GM12878 (cell line): ENCODE results near the gene ANKRD33. TPM values are rescaled to one million over a fixed set of nuclear protein-coding genes. Genes with fewer than 3 reads are reported as not detected.

Experiments
- ATAC-seq: fragments of 200-7000 bp; cut with Tn5 transposase; 3 replicates; pipeline ENCODE4 v1.9.1; 2020; ENCODE audit warnings: mild to moderate bottlenecking, moderate library complexity
- BruUV-seq: library from RNA; stranded (reverse); fragments of 400-500 nt; replicated peaks from 2 replicates; lab custom pipeline; 2021; lab: Mats Ljungman, UMichigan
- CTCF ChIA-PET: fragments of 300-600 bp; sonication (Branson Sonifier 250); formaldehyde crosslinking; extraction: SDS; loops from one replicate; lab custom pipeline; 2021; ENCODE audit warnings: inconsistent platforms; lab: Yijun Ruan, JAX
- POLR2A ChIA-PET: fragments of 350-600 bp; formaldehyde crosslinking; extraction: SDS; loops from one replicate; lab custom pipeline; 2021; ENCODE audit warnings: inconsistent platforms; lab: Charles Lee
- RAD21 ChIA-PET: fragments of 300-600 bp; sonication (Branson Sonifier 250); formaldehyde crosslinking; loops from one replicate; lab custom pipeline; 2023; ENCODE audit warnings: antibody characterized with exemption; ENCODE audit not compliant: unreplicated experiment; lab: Charles Lee
- SMC1A ChIA-PET: fragments of 300-600 bp; sonication (Branson Sonifier 250); formaldehyde crosslinking; loops from one replicate; lab custom pipeline; 2023; ENCODE audit not compliant: unreplicated experiment, uncharacterized antibody; lab: Charles Lee
- DNase-seq: peaks from one replicate; pipeline ENCODE4 v3.0.0-alpha.2; 2011; ENCODE audit warnings: low read depth, low spot score
- FAIRE-seq: peaks from 3 replicates; lab custom pipeline; 2011; peaks lifted over from hg19 to GRCh38; lab: Jason Lieb, UNC
- H2AFZ ChIP-seq: 2 replicates; pipeline ENCODE4 v1.6.0; 2011; ENCODE audit warnings: low read depth, low read length, control low read depth; ENCODE audit not compliant: control insufficient read depth
- H3K27ac ChIP-seq: 2 replicates; pipeline ENCODE4 v1.5.1; 2011; ENCODE audit warnings: control low read depth; ENCODE audit not compliant: control insufficient read depth, insufficient read depth
- H3K27me3 ChIP-seq, 2 experiments: replicated peaks in 1 of 2; 2 replicates each; pipeline versions ENCODE4 v1.6.0 to v1.6.1; 2011; ENCODE audit warnings: low read length in 1 of 2; ENCODE audit not compliant: control insufficient read depth in 2 of 2, insufficient read depth in 2 of 2
- H3K36me3 ChIP-seq, 2 experiments: 2 replicates each; pipeline ENCODE4 v1.5.1; 2011; ENCODE audit warnings: low read length in 1 of 2; ENCODE audit not compliant: control insufficient read depth in 2 of 2, insufficient read depth in 2 of 2
- H3K4me1 ChIP-seq: 2 replicates; pipeline ENCODE4 v1.6.1; 2011; ENCODE audit warnings: mild to moderate bottlenecking, low read length, moderate library complexity, mixed read lengths; ENCODE audit not compliant: control insufficient read depth, insufficient read depth
- H3K4me2 ChIP-seq: 2 replicates; pipeline ENCODE4 v1.6.0; 2011; ENCODE audit warnings: control low read depth; ENCODE audit not compliant: control insufficient read depth, insufficient read depth
- H3K4me3 ChIP-seq: fragments of 200-600 bp; sonication (generic); 2 replicates; pipeline ENCODE4 v1.5.1; 2016
- H3K79me2 ChIP-seq: 2 replicates; pipeline ENCODE4 v1.6.0; 2011; ENCODE audit warnings: low read length; ENCODE audit not compliant: control insufficient read depth, insufficient read depth
- H3K9ac ChIP-seq: 2 replicates; pipeline ENCODE4 v1.8.0; 2011; ENCODE audit warnings: low read length, control low read depth, mixed read lengths; ENCODE audit not compliant: control insufficient read depth, insufficient read depth
- H3K9me3 ChIP-seq: replicated peaks from 3 replicates; pipeline ENCODE4 v1.5.1; 2011; ENCODE audit warnings: mild to moderate bottlenecking, low read length; ENCODE audit not compliant: control insufficient read depth, insufficient read depth
- H4K20me1 ChIP-seq: 2 replicates; pipeline ENCODE4 v1.6.0; 2011; ENCODE audit not compliant: control insufficient read depth, insufficient read depth
- BMI1 ChIP-seq: fragments of 450-650 bp; IDR thresholded peaks from 2 replicates; pipeline ENCODE4 v1.6.1; 2016; ENCODE audit warnings: mild to moderate bottlenecking, moderate library complexity, borderline replicate concordance
- ETV6 ChIP-seq, 2 experiments: fragments of 450-650 bp in 1 of 2; IDR thresholded peaks in 1 of 2; conservative IDR thresholded peaks in 1 of 2; 2 replicates each; pipeline ENCODE4 v1.6.1; 2014; ENCODE audit warnings: antibody characterized with exemption in 1 of 2, borderline replicate concordance in 1 of 2, low read depth in 1 of 2, mild to moderate bottlenecking in 1 of 2, moderate library complexity in 1 of 2
- IKZF1 ChIP-seq: fragments of 450-650 bp; conservative IDR thresholded peaks from 2 replicates; pipeline ENCODE4 v1.6.1; 2017; ENCODE audit warnings: antibody characterized with exemption, mild to moderate bottlenecking
- IKZF2 ChIP-seq, 2 experiments: fragments of 450-650 bp; IDR thresholded peaks; 2 replicates each; pipeline ENCODE4 v1.6.1; 2017; ENCODE audit warnings: mild to moderate bottlenecking in 2 of 2, moderate library complexity in 2 of 2
- IRF4 ChIP-seq: IDR thresholded peaks from 2 replicates; pipeline ENCODE4 v1.6.1; 2011; ENCODE audit warnings: low read depth, low read length
- NFXL1 ChIP-seq: fragments of 450-650 bp; IDR thresholded peaks from 2 replicates; pipeline ENCODE4 v1.6.1; 2017; ENCODE audit warnings: antibody characterized with exemption, mild to moderate bottlenecking, borderline replicate concordance
- NFYB ChIP-seq: IDR thresholded peaks from 2 replicates; pipeline ENCODE4 v1.6.1; 2011; ENCODE audit warnings: low read depth, mild to moderate bottlenecking, low read length, improper control_type of control experiment, moderate library complexity; ENCODE audit not compliant: insufficient read depth
- POLR2A ChIP-seq: IDR thresholded peaks from 2 replicates; pipeline ENCODE4 v1.6.1; 2011; ENCODE audit warnings: low read depth, mild to moderate bottlenecking, low read length
- POU2F2 ChIP-seq: IDR thresholded peaks from 3 replicates; pipeline ENCODE4 v1.6.1; 2011; ENCODE audit warnings: low read depth, mild to moderate bottlenecking, low read length, borderline replicate concordance
- RELA ChIP-seq: fragments of 450-650 bp; IDR thresholded peaks from 2 replicates; pipeline ENCODE4 v1.8.0; 2014; ENCODE audit warnings: borderline replicate concordance; ENCODE audit not compliant: partially characterized antibody
- SMC3 ChIP-seq: IDR thresholded peaks from 2 replicates; pipeline ENCODE4 v1.6.1; 2011; ENCODE audit warnings: low read length, improper control_type of control experiment, borderline replicate concordance
- YY1 ChIP-seq: IDR thresholded peaks from 2 replicates; pipeline ENCODE4 v1.6.1; 2011; ENCODE audit warnings: low read depth, mild to moderate bottlenecking, low read length
- WGBS: methylation state at CpG from one replicate; pipeline ENCODE4 v1.1.6; 2016; ENCODE audit warnings: low lambda C conversion rate; ENCODE audit not compliant: insufficient replicate concordance, insufficient coverage; ENCODE audit errors: missing lambda C conversion rate; 5-methylcytosine and 5-hydroxymethylcytosine counted together
- in situ Hi-C: fragments of 300-500 bp; cut with MboI; formaldehyde crosslinking; loops from 9 replicates; pipeline ENCODE4 v1.14.3; 2018; ENCODE audit warnings: mixed read lengths
- intact Hi-C: fragments of 100-400 bp; cut with micrococcal nuclease; formaldehyde crosslinking; loops from one replicate; pipeline ENCODE4 v1.14.2; 2022; ENCODE audit not compliant: unreplicated experiment
- polyA plus RNA-seq, 11 experiments: library from polyadenylated mRNA; depleted of rRNA in 4 of 11; unstranded in 6 of 11; stranded (reverse) in 5 of 11; fragments of >200 nt; fragmentation: Nextera tagmentation in 4 of 11; fragmentation: Illumina TruSeq in 1 of 11; extraction: Ambion mirVana in 4 of 11; extraction: Trizol in 1 of 11; gene quantifications; 1 replicate in 1 of 11; 2 replicates in 10 of 11; pipeline versions ENCODE4 v1.2.1 to v1.2.3, GENCODE V29; 2011 to 2016; ENCODE audit warnings: inconsistent platforms in 2 of 11, missing spikeins in 2 of 11, low read depth in 1 of 11
- total RNA-seq, 4 experiments: library from RNA; depleted of rRNA in 3 of 4; stranded (reverse); fragments of >200 nt in 3 of 4; fragmentation: Illumina TruSeq in 1 of 4; extraction: Trizol in 1 of 4; gene quantifications; 2 replicates each; pipeline versions ENCODE4 v1.2.1 to v1.2.3, GENCODE V29; 2013 to 2021
- TF ChIP-seq, protein P1 (sequence below): fragments of 450-650 bp; IDR thresholded peaks from 2 replicates; pipeline ENCODE4 v1.6.1; 2017; ENCODE audit warnings: mild to moderate bottlenecking
- TF ChIP-seq, protein P2 (sequence below): fragments of 450-650 bp; IDR thresholded peaks from 2 replicates; pipeline ENCODE4 v1.6.1; 2017; ENCODE audit warnings: low read depth, mild to moderate bottlenecking, moderate library complexity

ANKRD33 gene
- total and polyA plus RNA-seq, 10 of the 15 experiments (the other 5 are each of a cell fraction or from before 2014, with no cell fraction given) = not detected

DNA sequence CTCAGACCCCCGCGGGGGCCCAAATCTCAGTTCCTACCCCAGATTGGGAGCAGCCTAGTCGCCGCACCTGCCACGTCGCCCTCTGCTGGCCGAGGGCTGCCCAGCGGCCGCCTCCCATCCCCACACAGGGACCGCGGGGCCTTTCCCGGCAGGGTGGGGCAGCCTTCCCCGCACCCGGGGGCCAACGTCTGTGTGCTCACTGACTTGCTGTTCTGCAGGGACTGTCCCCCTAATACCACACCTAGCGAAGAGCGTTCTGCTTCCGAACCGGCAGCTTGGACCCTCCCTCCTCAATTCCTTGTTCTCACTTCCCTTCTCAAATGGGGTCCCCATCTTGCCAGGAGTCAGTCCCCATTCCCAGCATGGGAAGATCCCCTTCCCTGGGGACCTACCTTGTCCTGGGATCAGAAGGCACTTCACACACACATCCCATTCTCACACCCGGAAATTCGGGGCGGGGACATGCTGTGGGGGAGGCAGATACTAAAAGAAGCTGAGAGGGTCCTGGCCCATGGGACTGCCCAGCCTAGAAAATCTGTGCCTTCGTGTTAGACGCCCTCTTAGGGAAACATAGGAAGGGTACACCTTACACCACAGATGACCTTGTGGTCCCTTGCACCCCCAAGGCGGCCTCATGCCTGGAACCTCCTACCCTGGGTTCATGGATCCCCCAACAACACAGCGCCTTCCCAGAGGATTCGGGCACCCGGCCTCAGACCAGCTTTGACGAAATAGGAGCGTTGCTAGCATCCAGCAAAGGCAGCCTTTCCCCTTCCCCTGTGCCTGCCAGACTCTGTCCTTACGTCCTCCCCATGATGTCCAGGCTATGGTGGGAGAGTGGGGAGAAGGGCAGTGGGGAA is 35.8 kb downstream of the ANKRD33 start (continued):
- no peak for TF ChIP-seq IRF4
- no peak for TF ChIP-seq ETV6 (conservative IDR thresholded peaks at IDR 0.05 in 1 of 2, IDR thresholded peaks at IDR 0.05 in 1 of 2; ENCODE audit: borderline replicate concordance in 1 of 2, low read depth in 1 of 2)
- peak; percentile 42; the same call in 1 of the 2 replicates for TF ChIP-seq SMC3
- TF ChIP-seq RELA = peak; percentile 24
- 0 out of 2 replicates have a peak, but pooled peaks have one; percentile 42 for TF ChIP-seq YY1
- TF ChIP-seq, protein P1, sequence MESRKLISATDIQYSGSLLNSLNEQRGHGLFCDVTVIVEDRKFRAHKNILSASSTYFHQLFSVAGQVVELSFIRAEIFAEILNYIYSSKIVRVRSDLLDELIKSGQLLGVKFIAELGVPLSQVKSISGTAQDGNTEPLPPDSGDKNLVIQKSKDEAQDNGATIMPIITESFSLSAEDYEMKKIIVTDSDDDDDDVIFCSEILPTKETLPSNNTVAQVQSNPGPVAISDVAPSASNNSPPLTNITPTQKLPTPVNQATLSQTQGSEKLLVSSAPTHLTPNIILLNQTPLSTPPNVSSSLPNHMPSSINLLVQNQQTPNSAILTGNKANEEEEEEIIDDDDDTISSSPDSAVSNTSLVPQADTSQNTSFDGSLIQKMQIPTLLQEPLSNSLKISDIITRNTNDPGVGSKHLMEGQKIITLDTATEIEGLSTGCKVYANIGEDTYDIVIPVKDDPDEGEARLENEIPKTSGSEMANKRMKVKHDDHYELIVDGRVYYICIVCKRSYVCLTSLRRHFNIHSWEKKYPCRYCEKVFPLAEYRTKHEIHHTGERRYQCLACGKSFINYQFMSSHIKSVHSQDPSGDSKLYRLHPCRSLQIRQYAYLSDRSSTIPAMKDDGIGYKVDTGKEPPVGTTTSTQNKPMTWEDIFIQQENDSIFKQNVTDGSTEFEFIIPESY = no peak

DNA sequence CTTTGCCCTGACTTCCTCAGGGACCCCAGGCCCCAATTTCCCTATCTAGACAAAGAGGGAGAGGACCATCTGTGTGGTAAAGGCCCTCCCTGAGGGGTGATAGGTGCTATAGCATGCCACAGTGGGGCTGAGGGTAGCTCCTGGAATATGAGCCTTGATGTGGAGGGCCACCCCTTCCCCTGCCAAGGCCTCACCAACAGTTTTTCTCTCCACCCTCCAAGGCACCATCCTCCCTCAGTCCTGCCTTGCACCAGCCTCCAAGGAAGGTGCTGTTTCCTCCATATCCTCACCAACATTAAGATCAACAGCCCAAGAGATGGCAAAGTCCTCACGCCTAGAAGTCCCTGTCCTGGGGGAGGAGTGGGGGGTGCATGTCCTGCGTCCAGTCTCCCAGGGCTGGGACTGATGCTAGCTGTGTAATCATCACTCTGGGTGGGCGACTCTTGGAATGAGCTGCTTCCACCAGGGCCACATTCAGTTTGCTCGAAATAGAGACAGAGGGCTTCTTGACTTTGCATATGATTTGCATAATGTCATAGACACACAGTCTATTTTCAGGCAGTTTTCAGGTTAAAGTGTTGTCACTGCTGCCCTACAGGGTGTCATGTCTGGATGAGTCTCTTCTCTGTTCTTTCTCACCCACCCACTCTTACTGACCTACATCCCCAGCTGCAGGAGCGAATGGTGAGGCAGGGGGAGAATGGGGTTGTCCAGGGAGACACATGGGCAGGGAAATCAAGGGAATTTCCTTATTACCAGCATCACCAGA is 36.8 kb downstream of the ANKRD33 start:
- Histone ChIP-seq H3K27me3 (no peaks in the 10 kb centered on the region), H3K4me1 (peaks cover 35% of the 10 kb centered on the region), H3K9me3 (no peaks in the 10 kb centered on the region), H3K9ac (no peak overlapping the region), H4K20me1 (no peaks in the 10 kb centered on the region), H3K79me2 (no peaks in the 10 kb centered on the region), H3K4me3 (no peak overlapping the region), H3K4me2 (peak overlapping the region; percentile 54), H2AFZ (no peak overlapping the region), H3K36me3 (no peaks in the 10 kb centered on the region), H3K27ac (no peak overlapping the region)
- SMC1A ChIA-PET = interaction anchor here (0.8 kb wide), 1 partner anchor 53 kb away, joined by 3 read pairs; no protein-coding TSS in a partner anchor
- CTCF ChIA-PET = interaction anchor here (0.7 to 1.4 kb wide), 3 partner anchors 47 to 195 kb away, joined by 3 to 6 read pairs (median 3); no protein-coding TSS in a partner anchor
- intact Hi-C loops = no loop called here
- POLR2A ChIA-PET = interaction anchor here (0.6 kb wide), 1 partner anchor 442 kb away, joined by 3 read pairs; no protein-coding TSS in a partner anchor
- in situ Hi-C loops = no loop called here
- ATAC-seq (peak; percentile 39), DNase-seq (no peak), FAIRE-seq (peak; percentile 80)
- BruUV-seq = no TSS peak
- RAD21 ChIA-PET = no interaction called here
- TF ChIP-seq POU2F2 (peak; percentile 90; the same call in 2 of the 3 replicates), NFYB (no peak), IKZF1 (peak; percentile 74; the same call in 1 of the 2 replicates), IKZF2 (IDR thresholded peaks at IDR 0.05) (peak; percentile 59 to 66; a peak in 3 of 4 replicates), BMI1 (no peak), POLR2A (no peak), NFXL1 (no peak)
- TF ChIP-seq, protein P2, sequence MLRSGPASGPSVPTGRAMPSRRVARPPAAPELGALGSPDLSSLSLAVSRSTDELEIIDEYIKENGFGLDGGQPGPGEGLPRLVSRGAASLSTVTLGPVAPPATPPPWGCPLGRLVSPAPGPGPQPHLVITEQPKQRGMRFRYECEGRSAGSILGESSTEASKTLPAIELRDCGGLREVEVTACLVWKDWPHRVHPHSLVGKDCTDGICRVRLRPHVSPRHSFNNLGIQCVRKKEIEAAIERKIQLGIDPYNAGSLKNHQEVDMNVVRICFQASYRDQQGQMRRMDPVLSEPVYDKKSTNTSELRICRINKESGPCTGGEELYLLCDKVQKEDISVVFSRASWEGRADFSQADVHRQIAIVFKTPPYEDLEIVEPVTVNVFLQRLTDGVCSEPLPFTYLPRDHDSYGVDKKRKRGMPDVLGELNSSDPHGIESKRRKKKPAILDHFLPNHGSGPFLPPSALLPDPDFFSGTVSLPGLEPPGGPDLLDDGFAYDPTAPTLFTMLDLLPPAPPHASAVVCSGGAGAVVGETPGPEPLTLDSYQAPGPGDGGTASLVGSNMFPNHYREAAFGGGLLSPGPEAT = no peak
- WGBS = 1% methylated on average over 5 of the region's 5 CpGs
